Stimulated activated CD4-positive, alpha-beta T cell treated with anti-CD3 and anti-CD28 coated beads, Interleukin-4, amount 100 ng/mL, for 24 hours (primary cell): ENCODE data around the gene DOCK8.

Experiments used
- DNase-seq: peaks from one replicate; pipeline ENCODE4 v3.0.0-alpha.2; 2020

The DOCK8 gene

GRCh38 chr9:512555-513272 lies 298.0 kb downstream of the DOCK8 start:
- DNase-seq, result no peak
